Measurements from ENCODE around the gene DLST. TPM values are rescaled to one million over a fixed set of nuclear protein-coding genes. Genes with fewer than 3 reads are reported as not detected.
A peak's percentile ranks its signal among the peaks of the same experiment; 100 is the strongest.

Gene DLST
- total RNA-seq, 1 experiment from 2014 or later, result 145 TPM

GRCh38 chr14:74879427-74880182 lies 2.1 kb upstream of the DLST start:
- no peak overlapping the region for H3K27ac ChIP-seq (ENCODE audit: low read depth, low read length, poor library complexity, severe bottlenecking)
- CTCF ChIA-PET, result interaction anchor here (1.3 to 1.7 kb wide), 3 partner anchors 12 to 208 kb away, joined by 8 to 16 read pairs (median 11); no protein-coding TSS in a partner anchor

DNA sequence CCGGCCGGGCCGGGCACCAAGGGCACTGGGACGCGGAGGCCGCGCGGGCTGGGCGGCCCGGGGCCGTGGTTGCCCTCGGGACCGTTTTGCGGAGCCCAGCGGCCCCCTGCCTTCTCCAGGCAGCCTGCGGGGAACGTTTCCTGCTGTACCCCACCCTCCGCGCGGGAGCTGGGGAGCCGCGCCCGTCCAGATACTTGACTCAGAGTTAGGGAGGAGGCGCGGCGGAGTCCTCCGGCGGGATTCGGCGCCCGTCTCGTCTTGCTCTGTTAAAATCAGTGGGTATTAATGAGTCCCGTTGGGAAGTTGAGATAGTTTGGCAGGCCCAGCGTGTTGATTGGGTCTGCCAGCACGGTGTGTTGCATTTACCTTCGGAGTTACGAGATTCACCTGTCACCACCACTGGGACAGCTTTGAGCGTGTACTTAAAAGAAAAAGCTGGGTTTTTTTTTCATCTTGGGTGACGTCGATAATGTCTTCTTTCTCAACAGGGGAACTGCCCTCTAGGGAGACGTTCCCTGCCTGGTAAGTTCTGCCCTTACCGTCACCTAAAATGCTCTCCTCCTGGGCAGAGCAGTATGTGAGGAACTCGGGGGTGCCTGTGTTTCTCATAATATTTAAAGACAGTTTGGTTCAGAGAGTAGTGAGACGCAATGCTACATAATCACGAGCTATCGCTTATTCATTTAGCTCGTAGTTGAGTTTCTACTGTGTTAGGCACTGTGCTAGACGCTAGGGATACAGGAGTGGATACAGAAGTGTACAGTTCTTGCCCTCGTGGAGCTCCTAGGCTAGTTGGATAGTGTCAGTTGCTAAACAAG lies 596 bp downstream of the DLST start:
- Histone ChIP-seq H3K4me1 (ENCODE audit: insufficient read depth, low read length, poor library complexity, severe bottlenecking) (peaks cover 12% of the 10 kb centered on the region), H3K9me3 (ENCODE audit: low read depth, low read length, poor library complexity, severe bottlenecking) (no peaks in the 10 kb centered on the region), H3K27ac (ENCODE audit: low read depth, low read length, poor library complexity, severe bottlenecking) (peak overlapping the region; percentile 96), H3K27me3 (replicated peaks; ENCODE audit: insufficient read depth, low read depth, low read length, poor library complexity) (no peaks in the 10 kb centered on the region), H3K4me3 (ENCODE audit: low read depth, low read length, poor library complexity, severe bottlenecking) (peak overlapping the region; percentile 98), H3K36me3 (ENCODE audit: insufficient read depth, low read length, poor library complexity, severe bottlenecking) (peaks cover 7% of the 10 kb centered on the region)
- CTCF ChIA-PET, result interaction anchor here (0.7 to 0.9 kb wide), 3 partner anchors 21 to 65 kb away, joined by 3 to 4 read pairs (median 4); no protein-coding TSS in a partner anchor
- POLR2A ChIA-PET (ENCODE audit: low non-redundant PET), result interaction anchor here (0.7 to 0.8 kb wide), 2 partner anchors 77 to 175 kb away, joined by 3 to 5 read pairs; no protein-coding TSS in a partner anchor
- intact Hi-C loops (cut with micrococcal nuclease; ENCODE audit: unreplicated experiment), result no loop called here
- no TSS peak for BruUV-seq (replicated peaks)
- DNase-seq (ENCODE audit: low spot score), result peak; percentile 50
- TF ChIP-seq EZH2 (IDR thresholded peaks at IDR 0.05; ENCODE audit: borderline replicate concordance, low read depth, low read length, poor library complexity, severe bottlenecking), result no peak
- TF ChIP-seq, protein P1, sequence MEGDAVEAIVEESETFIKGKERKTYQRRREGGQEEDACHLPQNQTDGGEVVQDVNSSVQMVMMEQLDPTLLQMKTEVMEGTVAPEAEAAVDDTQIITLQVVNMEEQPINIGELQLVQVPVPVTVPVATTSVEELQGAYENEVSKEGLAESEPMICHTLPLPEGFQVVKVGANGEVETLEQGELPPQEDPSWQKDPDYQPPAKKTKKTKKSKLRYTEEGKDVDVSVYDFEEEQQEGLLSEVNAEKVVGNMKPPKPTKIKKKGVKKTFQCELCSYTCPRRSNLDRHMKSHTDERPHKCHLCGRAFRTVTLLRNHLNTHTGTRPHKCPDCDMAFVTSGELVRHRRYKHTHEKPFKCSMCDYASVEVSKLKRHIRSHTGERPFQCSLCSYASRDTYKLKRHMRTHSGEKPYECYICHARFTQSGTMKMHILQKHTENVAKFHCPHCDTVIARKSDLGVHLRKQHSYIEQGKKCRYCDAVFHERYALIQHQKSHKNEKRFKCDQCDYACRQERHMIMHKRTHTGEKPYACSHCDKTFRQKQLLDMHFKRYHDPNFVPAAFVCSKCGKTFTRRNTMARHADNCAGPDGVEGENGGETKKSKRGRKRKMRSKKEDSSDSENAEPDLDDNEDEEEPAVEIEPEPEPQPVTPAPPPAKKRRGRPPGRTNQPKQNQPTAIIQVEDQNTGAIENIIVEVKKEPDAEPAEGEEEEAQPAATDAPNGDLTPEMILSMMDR (conservative IDR thresholded peaks at IDR 0.05; ENCODE audit: low read depth, low read length), result no peak

More at GRCh38 chr14:74879427-74880182, 2.1 kb upstream of the DLST start:
- DNase-seq (ENCODE audit: low spot score), result no peak
- POLR2A ChIA-PET (ENCODE audit: low non-redundant PET), result no interaction called here
- no peaks in the 10 kb centered on the region for H3K27me3 ChIP-seq (replicated peaks; ENCODE audit: insufficient read depth, low read depth, low read length, poor library complexity)
- H3K4me3 ChIP-seq (ENCODE audit: low read depth, low read length, poor library complexity, severe bottlenecking), result no peak overlapping the region
- peaks cover 12% of the 10 kb centered on the region for H3K4me1 ChIP-seq (ENCODE audit: insufficient read depth, low read length, poor library complexity, severe bottlenecking)
- TF ChIP-seq, protein P1 (conservative IDR thresholded peaks at IDR 0.05; ENCODE audit: low read depth, low read length), result no peak
- no peak for TF ChIP-seq EZH2 (IDR thresholded peaks at IDR 0.05; ENCODE audit: borderline replicate concordance, low read depth, low read length, poor library complexity, severe bottlenecking)
- no TSS peak for BruUV-seq (replicated peaks)
- H3K36me3 ChIP-seq (ENCODE audit: insufficient read depth, low read length, poor library complexity, severe bottlenecking), result no peaks in the 10 kb centered on the region
- no peaks in the 10 kb centered on the region for H3K9me3 ChIP-seq (ENCODE audit: low read depth, low read length, poor library complexity, severe bottlenecking)
- intact Hi-C loops (cut with micrococcal nuclease; ENCODE audit: unreplicated experiment), result no loop called here

DNA sequence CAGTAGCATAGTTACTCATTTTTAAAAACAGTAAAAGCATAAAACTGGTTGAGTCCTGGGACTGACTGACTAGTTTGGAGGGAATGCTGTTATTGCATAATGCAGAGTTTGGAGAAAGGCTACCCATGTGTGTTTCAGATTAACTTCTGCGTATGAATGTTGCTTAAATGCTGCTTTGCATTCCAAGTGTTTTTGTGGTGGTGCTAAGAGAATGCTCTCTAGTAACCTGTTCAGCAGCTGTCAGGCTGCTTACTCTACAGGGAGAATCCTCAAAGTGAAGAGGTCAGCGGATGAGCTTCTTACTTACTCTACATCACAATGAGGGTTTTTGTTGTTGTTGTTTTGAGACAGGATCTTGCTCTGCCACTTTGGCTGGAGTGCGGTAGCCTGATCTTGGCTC lies 4.3 kb downstream of the DLST start:
- no peaks in the 10 kb centered on the region for H3K27me3 ChIP-seq (replicated peaks; ENCODE audit: insufficient read depth, low read depth, low read length, poor library complexity)
- H3K4me3 ChIP-seq (ENCODE audit: low read depth, low read length, poor library complexity, severe bottlenecking), result no peak overlapping the region
- H3K4me1 ChIP-seq (ENCODE audit: insufficient read depth, low read length, poor library complexity, severe bottlenecking), result peaks cover 9% of the 10 kb centered on the region
- no peak overlapping the region for H3K27ac ChIP-seq (ENCODE audit: low read depth, low read length, poor library complexity, severe bottlenecking)
- H3K36me3 ChIP-seq (ENCODE audit: insufficient read depth, low read length, poor library complexity, severe bottlenecking), result peaks cover 33% of the 10 kb centered on the region
- intact Hi-C loops (cut with micrococcal nuclease; ENCODE audit: unreplicated experiment), result no loop called here
- ChIA-PET POLR2A (ENCODE audit: low non-redundant PET) (no interaction called here), CTCF (no interaction called here)
- no TSS peak for BruUV-seq (replicated peaks)
- no peak for DNase-seq (ENCODE audit: low spot score)
- TF ChIP-seq, protein P1 (conservative IDR thresholded peaks at IDR 0.05; ENCODE audit: low read depth, low read length), result no peak
- no peak for TF ChIP-seq EZH2 (IDR thresholded peaks at IDR 0.05; ENCODE audit: borderline replicate concordance, low read depth, low read length, poor library complexity, severe bottlenecking)
- H3K9me3 ChIP-seq (ENCODE audit: low read depth, low read length, poor library complexity, severe bottlenecking), result no peaks in the 10 kb centered on the region

Data from A673 (cell line).